Activated CD4-positive, alpha-beta T cell treated with anti-CD3 and anti-CD28 coated beads for 48 hours (primary cell): ENCODE measurements around the gene GALNT6.

Experiments used
- DNase-seq: peaks from one replicate; pipeline ENCODE4 v3.0.0-alpha.2; 2020

The GALNT6 gene

GRCh38 chr12:51381226-51382079, 9.8 kb downstream of the GALNT6 start:
- no peak for DNase-seq

DNA sequence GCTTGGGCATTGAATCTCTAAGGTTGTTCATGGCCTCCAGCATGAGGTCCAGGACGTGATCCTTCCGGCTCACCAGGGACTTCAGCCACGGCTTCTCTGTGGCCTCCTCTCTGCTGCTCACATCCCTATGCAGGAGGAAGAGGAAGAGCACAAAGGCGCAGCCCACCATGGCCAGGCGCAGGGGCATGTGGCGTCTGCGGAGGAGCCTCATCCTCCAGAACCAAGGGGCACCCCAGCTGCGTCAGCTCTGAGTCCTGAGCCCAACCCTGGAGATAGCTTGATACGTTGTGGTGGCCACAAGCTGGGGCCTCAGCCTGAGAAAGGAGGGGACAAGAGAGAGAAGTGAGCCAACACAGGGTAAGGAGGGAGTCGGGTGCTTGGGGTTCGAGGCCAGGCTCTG, 11.6 kb downstream of the GALNT6 start:
- DNase-seq, result no peak

- DNase-seq, result no peak
Observed at GRCh38 chr12:51378749-51379148, 12.5 kb downstream of the GALNT6 start.

DNA sequence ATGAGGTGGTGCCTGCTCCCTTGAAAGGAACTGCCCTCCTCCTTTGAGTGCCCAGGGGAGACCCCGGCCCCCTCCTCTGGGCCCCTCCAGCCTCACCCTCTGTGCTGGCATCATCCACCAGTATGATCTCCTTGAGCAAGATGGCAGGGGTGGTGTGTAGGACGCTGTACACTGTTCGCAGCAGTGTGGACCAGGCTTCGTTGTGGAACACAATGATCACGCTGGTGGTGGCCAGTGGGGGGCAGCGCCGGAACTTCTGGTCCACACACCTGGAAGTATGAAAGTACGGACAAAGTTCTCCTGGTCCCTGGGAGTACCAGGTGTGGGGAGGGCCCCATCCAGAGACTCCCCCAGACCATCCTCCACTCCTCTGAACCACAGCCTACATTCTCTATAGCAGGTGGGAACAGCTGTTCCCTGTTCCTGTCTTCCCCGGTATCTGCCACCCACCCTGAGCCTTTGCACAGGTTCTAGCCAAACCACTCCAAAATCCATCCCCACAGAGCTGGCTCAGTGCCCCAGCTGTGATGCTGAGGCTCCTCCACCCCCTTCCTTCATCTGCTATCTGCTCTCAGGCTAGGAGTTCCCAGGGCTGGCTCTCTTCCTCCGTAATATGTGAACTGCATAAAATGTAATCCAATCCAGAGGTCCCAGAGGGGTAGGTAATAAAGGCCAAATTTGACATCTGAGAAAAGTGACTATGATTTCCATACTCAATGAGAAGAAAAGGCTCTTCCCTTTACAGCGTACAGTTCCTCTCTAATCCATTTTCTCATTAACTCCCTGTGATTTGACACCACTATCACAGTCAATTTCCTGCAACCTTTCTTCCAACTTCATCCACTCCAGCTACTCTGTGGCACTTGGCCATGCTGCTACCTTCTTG, 13.9 kb downstream of the GALNT6 start:
- no peak for DNase-seq

DNA sequence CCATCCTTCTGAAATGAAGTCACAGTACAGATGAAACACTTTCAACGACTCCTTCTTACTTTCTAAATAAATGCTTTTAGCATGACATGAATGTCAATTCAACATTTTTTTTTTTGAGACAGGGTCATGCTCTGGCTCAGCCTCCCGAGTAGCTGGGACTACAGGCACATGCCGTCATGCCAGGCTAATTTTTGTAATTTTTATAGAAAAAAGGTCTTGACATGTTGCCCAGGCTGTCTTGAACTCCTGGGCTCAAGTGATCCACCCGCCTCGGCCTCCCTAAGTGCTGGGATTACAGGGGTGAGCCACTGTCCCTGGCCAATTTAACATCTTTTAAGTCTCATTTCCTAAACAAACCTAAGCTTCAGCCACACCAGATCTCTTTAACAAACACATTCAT, 16.4 kb downstream of the GALNT6 start:
- no peak for DNase-seq

DNA sequence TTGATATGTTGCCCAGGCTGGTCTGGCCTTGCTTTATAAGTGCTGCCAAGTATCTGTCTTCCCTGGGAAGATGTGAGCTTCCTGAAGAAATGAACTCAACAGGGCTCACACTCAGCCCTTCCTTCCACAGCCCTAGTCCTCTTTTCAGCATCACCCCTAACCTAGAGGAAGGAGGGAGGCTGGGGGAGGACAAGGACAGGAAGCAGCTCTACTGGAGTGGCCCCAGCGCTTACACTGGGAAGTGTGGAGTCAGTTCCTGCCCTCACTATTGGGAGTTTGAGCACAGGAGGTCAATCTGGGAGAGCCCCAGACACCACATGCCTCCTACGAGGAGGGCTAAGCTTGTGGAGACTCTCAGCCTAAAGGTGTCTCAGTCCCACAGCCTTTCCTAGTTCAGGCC, 16.8 kb downstream of the GALNT6 start:
- no peak for DNase-seq

- no peak for DNase-seq
Observed at GRCh38 chr12:51373187-51373586, 18.0 kb downstream of the GALNT6 start.

DNA sequence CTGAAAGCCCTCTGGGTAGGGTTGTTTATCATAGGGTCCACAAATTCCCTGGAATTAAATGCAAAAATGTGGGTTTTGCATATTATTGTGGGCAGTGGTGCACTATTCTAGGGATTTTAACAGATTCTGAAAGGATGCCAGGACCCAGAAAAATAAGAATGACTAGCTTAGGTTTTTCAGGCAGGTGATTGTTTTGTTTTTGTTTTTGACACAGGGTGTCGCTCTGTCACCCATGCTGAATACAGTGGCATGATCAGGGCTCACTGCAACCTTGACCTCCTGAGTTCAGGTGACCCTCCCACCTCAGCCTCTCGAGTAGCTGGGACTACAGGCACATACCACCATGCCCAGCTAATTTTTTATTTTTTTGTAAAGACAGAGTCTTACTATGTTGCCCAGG, 19.2 kb downstream of the GALNT6 start:
- DNase-seq, result no peak

DNA sequence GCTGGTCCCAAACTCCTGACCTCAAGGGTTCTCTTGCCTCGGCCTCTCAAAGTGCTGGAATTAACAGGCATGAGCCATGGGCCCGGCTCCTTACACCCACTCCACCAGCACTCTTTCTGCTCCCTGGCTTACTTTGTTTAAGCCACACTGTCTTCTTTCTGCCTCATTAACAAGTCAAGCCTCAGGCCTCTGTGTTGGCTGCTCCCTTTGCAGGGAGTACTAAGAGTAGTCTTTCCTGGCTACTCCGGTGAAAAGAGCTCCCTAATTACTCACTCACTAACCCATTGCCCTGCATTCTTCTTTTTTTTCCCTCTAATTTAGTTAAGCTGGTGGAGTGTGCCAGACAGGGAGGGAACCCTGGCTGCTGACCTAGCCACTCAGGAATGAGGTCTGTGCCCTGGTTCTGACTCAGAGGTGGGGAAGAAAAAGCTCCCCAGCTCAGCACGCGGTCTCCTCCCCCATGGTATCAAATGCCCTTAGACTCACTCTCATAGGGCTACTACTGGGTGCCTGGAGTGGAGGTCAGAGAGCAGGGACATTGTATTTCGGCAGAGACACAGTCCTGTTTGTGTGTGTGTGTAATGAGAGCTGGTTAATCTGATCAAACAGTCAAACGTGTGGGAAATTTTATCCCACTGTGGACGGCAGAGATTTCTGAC, 19.8 kb downstream of the GALNT6 start:
- no peak for DNase-seq

DNA sequence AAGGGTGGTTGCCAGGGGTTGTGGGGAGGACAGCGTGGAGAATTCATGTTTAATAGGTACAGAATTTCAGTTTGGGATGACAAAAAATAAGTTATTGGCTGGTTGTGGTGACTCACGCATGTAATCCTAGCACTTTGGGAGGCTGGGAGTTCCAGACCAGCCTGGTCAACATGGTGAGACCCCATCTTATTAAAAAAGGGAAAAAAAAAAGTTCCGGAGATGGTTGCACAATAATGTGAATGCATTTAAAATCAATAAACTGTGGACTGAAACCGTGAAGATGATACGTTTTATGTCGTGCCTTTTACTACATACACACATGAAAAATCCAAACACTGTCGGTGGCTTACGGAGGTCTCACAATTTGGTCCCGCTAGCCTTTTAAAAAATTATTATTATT, 20.5 kb downstream of the GALNT6 start:
- DNase-seq, result no peak

DNA sequence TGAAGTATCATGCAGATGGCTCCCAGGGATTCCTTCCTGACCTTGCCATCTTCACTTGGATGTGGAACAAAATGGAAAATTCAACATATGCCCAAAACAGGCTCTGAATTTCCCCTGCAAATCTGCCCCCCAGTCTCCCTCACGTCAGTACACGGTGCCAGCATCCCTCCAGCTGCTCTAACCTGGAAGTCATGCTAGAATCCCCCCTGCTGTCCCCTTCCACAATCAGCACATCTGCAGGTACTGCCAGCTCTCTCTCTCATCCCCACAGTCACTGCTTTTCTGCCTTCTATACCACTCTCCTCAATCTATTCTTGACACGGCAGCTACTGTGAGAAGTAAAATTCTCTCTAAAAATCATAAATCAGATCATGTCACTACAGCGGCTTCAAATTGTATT, 21.6 kb downstream of the GALNT6 start:
- no peak for DNase-seq

DNA sequence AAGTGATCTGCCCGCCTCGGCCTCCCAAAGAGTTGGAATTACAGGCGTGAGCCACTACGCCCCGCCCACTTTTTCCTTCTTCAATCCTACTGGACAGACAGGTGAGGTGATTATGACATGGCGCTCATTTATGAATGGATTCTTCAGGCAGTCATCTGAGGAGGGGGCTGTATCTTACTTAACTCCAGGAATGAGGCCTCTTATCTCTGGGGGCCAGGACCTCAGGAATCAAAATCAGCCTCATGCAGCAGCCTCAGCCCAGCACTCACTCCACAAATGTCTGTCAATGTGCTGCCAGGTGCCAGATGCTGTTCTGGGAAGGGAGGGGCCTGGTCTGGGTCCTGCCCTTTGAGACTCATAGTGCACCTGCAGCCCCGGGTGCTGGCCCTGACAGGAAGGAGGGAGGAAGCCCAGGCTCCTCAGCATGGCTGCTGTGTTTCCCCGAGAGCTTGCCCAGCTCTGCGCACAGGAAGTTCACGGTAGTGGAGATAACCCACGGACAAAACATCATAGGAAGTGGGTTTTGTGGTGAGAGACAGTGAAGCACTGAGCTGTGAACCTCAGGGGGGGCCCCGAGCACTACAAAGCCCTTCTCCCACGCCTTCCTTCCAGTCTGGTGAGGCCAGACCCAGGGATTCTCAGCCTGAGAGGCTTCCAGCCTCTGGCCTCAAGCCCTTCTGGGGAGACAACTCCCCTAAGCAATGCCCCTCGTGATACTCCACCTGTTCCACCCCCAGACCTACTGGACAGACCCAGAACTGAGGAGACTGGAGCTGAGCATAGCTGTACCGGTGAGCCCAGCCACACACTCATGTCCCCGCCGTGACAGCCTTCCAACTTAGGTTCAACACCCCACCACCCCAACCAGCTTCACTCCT, 22.3 kb downstream of the GALNT6 start:
- peak; percentile 89 for DNase-seq

DNA sequence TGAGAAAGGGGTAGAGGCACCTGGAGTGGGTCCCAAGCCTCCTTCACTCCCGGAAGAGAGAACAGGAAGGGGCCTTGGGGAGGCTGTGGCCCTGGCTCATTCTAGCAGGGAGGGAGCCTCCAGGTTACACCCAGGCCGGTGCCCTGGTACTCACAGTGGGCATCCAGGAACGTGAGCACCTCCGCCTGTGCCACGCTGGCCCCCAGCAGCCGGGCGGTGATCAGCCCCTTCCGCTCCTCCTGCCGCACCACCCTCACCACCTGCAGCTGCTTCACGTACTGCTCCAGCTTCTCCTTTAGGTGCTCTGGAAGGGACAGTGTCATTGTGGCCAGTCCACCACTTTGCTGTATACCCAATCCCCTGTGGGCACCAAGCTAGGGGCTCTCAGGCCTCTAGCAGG, 25.9 kb downstream of the GALNT6 start:
- DNase-seq, result no peak

- DNase-seq, result no peak
Observed at GRCh38 chr12:51364001-51364400, 27.2 kb downstream of the GALNT6 start.

GRCh38 chr12:51362747-51363342, 28.4 kb downstream of the GALNT6 start:
- DNase-seq, result no peak

GRCh38 chr12:51362307-51362706, 28.9 kb downstream of the GALNT6 start:
- DNase-seq, result no peak

GRCh38 chr12:51361161-51362016, 29.8 kb downstream of the GALNT6 start:
- DNase-seq, result no peak

- no peak for DNase-seq
Observed at GRCh38 chr12:51360315-51360714, 30.9 kb downstream of the GALNT6 start.

- no peak for DNase-seq
Observed at GRCh38 chr12:51359851-51360250, 31.4 kb downstream of the GALNT6 start.

- no peak for DNase-seq
Observed at GRCh38 chr12:51358496-51358895, 32.7 kb downstream of the GALNT6 start.
